GM19328 (cell line): ENCODE measurements around the gene PDLIM1.
A peak's percentile ranks its signal among the peaks of the same experiment; 100 is the strongest.

Experiments
- ATAC-seq: cut with Tn5 transposase; IDR thresholded peaks from one replicate; pipeline ENCODE4 v1.9.1; 2021; ENCODE audit warnings: mild to moderate bottlenecking, moderate library complexity; ENCODE audit not compliant: unreplicated experiment

Gene PDLIM1

DNA sequence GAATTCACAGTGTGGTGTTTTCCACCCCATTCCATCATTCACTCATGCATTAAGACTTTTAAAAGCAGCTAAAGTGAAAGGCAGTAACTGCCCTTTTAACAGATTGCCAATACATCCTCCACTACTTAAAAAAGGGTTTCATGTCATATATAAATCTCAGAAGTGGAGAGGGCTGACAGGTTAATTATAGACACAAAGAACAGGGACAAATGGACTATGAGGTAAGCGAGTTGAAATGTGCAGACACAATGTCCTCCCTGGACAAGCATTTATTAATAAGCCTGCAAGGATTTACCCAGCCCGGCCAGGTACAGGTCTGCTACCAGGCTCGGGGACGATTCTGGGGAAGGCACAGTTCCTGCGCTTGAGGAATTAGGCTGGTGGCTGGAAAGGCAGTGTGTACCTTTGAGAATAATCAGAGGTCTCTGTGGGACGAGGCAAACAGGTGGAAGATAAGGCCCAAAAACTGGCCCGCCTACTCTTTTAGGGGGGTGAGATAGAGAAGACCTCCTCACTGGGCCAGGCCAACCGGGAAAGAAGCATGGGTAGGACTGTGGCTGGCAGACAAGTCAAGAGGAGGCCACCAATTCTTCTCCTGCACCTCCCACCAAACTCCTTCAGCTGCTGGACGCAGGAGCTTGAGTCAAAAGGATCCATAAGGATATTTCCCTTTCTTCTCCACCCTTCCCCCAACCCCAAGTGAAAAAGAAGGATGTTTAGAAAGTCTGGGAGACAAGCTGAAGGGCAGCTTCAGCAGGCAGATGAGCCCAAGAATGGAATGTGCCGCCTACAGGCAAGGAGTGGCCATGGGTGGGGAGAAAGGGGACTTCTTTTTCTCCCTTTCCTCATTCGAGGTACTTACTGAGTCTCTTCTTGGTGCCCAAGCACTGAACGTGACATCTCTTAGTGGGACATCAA is 1.5 kb downstream of the PDLIM1 start:
- ATAC-seq: no peak

DNA sequence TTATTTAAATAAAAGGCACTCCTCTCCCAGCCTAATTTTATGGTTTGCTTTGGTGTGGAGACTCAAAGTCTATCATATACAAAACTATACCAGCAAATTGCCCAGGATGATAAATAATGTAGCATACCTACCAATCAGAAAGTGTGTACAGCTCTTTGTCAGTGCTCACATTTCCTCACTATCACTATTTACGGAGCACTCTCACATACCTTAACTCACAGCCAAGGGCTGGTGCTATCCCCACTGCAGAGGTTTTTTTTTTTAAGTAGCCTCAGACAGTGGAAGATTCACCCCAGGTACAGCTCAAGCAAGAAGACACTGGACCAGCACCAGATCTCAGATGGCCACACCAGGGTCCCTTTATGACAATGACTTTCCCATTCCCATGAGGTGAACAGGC is 2.5 kb downstream of the PDLIM1 start:
- no peak for ATAC-seq

- ATAC-seq: no peak
These were observed 3.5 kb downstream of the PDLIM1 start for GRCh38 chr10:95287281-95287680.

DNA sequence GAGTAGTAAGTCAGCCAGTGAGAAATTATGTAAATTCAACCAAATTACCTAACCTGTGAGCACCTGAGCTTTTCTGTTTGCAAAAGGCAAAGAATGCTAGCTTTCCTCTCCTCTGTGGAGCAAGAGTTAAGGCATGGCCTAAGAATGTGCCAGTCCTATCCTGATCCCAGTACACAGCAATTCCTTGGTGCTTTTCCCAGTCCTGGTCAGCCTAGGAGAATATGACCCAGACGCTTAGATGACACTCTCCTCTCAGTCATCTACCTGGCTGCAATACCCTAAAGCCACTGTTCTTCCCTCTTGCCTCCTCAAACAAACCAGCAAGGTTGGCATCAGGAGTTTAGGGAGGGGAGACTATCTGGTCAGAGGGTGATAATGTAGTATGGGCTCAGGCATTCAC is 4.1 kb downstream of the PDLIM1 start:
- ATAC-seq: no peak

DNA sequence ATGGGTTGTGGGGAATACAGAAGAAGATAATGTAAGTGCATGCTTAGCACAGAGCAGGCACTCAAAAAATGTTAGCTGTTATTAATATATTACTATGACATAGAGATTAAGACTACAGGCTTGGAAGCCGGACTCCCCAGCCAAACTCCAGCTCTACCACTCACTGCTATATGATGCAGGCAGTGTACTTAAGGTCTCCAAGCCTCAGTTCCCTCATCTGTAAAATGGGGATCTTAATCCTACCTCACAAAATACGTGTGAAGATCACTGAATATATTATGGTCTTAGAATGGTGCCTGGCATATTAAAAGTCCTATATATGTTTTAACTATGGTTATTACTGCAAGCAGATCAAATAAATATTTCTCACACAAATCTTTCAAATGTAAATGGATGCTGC is 5.2 kb downstream of the PDLIM1 start:
- no peak for ATAC-seq

DNA sequence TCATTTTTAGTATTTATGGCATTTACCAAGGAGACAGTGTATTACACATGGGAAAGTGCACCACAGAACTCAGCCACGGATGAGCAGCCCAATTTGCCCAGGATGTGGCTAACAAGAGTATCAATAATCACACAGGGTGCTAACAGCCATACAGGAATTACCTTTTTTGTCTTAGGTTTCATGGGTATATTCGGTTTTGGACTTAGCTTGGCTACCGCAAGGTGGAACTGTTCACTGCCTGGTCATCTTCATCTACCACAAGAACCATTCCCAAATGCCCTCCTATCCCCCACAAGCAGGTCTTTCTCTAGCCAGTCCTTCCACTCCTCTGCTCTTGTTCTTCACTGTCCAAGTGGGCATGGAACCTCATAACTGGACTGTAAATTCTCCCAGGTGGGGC is 6.0 kb downstream of the PDLIM1 start:
- ATAC-seq: no peak

GRCh38 chr10:95282107-95282506 is 8.7 kb downstream of the PDLIM1 start:
- ATAC-seq: no peak

DNA sequence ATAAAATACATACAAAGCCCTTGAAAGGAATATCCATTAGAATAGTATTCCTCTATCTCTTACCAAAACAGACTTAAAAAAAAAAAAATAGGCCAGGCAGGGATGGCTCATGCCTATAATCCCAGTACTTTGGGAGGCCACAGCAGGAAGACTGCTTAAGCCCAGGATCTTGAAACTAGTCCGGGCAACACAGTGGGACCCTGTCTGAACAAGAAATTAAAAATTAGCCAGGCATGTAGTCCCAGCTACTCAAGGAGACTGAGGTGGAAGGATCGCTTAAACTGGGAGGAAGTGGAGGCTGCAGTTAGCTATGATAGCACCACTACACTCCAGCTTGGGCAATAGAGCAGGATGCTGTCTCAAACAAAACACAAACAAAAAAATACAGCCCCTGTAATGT is 9.6 kb downstream of the PDLIM1 start:
- ATAC-seq: no peak

DNA sequence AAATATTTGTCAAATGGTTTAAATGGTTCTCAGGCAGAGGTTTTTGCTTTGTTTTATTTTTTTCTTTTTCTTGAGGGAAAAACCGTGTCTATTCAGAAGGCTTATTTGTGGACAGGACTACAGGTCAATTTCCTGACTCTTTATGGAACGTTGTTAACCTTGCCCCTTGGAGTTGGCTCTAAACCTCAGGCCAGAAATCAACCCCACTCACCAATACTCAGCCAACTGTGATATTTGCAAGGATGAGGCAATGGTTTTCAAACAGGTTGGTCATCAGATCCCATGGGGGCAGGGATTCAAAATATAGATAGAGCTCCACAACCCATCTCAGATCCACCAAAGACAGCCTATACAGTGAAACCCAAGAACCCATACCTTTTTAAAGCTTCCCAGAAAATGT is 10.2 kb downstream of the PDLIM1 start:
- ATAC-seq: no peak

- ATAC-seq: no peak
These were observed 11.6 kb downstream of the PDLIM1 start for GRCh38 chr10:95279042-95279820.

GRCh38 chr10:95278061-95278988 is 12.5 kb downstream of the PDLIM1 start:
- no peak for ATAC-seq

- no peak for ATAC-seq
These were observed 13.2 kb downstream of the PDLIM1 start for GRCh38 chr10:95277614-95278013.

DNA sequence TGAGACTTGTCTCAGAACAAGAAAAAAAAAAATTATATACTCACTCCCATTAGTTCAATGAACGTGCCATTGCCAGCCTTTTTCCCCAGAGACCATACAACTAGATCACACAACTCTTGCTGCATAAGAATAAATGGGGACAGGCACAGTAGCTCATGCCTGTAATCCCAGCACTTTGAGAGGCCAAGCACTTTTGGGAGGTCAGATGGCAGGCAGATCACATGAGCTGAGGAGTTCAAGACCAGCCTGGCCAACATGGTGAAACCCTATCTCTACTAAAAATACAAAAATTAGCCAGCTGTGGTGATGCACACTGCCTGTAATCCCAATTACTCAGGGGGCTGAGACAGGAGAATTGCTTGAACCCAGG is 13.6 kb downstream of the PDLIM1 start:
- no peak for ATAC-seq

DNA sequence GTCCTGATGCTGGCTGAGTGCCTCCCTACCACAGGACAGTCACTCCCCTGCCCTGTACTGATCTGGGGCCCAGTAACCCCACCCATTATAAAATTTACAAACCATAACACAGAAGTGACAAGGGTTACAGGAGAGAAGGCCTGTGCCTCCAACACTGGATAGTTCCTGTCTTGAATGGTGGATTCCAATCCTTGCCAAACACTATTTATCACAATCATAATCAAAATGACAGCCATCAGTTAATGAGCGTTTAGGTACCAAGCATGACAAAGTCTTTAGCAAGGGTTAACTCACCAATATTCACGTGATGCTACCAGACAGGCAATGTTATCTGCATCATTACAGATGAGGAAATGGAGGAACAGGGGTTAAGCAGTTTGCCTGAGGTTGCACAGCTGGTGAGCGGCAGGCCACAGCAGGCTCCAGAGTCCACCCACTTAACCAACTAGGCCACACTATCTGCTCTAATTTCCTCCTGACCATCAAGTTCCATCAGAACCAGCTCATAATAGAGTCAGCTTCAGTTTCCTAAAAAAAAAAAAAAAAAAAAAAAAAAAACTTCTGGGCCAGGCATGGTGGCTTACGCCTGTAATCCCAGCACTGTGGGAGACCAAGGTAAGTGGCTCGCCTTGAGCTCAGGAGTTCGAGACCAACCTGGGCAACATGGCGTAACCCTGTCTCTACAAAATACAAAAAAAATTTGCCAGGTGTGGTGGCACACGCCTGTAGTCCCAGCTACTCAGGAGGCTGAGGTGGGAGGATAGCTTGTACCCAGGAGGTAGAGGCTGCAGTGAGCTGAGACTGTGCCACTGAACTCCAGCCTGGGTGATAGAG is 14.2 kb downstream of the PDLIM1 start:
- no peak for ATAC-seq

GRCh38 chr10:95275726-95276366 is 15.0 kb downstream of the PDLIM1 start:
- ATAC-seq: no peak

DNA sequence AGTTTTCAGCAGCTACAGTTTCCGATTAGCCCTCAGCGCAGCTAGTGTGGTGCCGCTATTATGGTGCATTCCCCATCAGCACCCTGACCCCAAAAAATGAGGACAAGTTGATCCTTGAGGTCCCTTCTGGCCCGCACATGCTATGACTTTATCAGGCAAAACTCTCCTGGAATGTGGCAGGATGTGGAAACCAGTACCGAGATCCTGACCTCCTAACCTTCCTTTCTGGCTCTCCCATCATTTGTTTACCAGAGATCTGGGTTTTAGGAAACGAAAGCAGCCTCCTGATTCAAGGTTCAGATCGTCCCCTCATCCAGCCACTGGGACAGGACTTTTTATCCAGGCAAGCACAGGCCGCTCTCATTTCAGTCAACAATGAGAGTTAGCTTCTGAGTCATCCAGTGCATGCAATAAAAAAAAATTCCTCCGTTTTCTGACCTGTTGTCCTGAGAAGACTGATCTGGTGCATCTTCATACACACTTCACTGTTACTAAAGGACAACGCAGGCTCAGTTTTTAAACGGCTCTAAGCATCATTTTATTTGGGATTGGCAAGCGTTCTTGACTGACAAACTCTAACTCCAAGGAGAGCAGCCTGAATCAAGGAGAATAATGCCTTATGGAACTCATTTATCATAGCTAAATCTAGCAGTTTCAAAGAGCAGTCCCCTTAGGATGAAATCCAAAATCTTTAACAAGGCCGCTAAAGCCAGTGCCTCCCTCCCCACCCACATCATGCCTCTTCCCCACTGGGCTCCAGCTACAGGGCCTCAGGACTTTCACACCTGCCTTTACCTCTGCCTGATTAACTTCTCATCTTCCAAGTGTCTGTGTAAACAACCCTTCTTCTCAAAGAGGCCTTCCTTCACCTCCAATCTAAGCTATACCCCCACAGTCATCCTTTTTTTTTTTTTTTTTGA is 17.1 kb downstream of the PDLIM1 start:
- no peak for ATAC-seq

DNA sequence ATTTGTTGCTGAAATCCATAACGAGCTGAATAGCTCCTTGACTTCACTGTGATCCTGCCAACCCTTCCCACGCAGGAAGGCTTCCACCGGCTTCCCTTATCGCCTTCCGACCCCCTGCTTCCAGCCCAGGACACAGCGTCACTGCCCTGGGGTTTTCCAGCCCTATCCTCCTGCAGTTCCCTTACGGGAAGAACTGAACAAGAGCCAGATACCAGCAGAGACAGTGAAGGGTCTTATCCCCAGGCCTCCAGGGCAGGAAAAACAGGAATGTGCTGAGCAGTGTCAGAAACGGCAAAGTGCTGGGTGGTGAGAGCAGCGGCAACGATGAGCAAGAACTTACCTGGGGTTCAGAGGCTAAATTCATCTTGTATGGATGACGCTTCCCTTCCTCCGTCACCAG is 22.4 kb downstream of the PDLIM1 start:
- ATAC-seq: no peak

GRCh38 chr10:95267251-95267650 is 23.6 kb downstream of the PDLIM1 start:
- no peak for ATAC-seq

DNA sequence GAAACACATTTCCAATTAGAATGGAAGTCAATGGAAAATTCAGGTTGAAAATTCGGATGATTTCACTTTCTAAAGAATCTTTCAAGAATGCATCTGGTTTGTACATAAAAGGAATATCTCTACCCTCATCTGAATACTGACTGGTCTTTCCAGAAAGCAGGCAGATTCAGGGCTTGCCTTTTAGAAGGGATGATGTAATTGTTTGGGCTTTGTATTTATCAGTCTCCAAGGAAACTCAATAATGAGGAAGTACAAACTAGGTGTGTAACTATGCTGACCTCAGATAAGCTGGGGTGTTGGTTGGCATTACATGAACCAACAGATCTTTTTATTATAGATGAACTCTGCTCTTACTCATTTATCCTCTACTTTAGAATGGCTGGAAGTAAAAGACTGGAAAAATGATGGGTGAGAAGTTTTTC is 24.1 kb downstream of the PDLIM1 start:
- ATAC-seq: peak; percentile 82
